GM18505 (cell line): Measurements from ENCODE around the gene USP4.
A peak's percentile ranks its signal among the peaks of the same experiment; 100 is the strongest.

Experiments
- ATAC-seq: cut with Tn5 transposase; IDR thresholded peaks from one replicate; pipeline ENCODE4 v1.9.1; 2021; ENCODE audit not compliant: unreplicated experiment
- POLR2A ChIP-seq: IDR thresholded peaks from 4 replicates; pipeline ENCODE4 v1.6.1; 2011; ENCODE audit warnings: borderline replicate concordance; ENCODE audit not compliant: insufficient read depth, insufficient read length; ENCODE audit errors: extremely low read depth

USP4 gene

DNA sequence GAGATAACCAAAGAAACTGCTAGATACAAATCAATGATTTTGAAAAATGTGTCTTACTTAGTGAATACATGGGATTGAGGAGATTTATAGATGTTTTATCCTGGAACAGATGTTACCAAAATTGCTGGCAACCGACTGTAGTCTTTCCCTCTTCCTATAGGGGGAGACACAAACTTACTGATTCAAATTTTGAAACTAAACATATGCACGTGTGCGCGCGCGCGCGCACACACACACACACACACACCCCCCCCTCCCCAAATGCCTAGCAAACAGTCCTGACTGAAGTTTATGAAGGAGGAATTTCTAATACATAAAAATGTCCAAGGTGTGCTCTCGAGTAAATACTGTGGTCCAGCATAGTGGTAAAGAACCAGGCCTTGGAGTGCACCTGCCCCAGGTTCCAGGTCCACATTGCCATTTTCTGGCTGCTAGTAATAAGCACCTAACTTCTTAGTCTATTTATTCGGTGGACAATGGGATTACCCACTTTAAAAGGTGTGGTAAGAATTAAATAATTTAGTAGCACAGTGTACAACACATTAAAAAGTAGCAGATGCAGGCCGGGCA lies 44.3 kb downstream of the USP4 start:
- TF ChIP-seq POLR2A: no peak
- ATAC-seq: no peak

- ATAC-seq: no peak
- TF ChIP-seq POLR2A: no peak
Measured at GRCh38 chr3:49294343-49294742, 45.5 kb downstream of the USP4 start.

DNA sequence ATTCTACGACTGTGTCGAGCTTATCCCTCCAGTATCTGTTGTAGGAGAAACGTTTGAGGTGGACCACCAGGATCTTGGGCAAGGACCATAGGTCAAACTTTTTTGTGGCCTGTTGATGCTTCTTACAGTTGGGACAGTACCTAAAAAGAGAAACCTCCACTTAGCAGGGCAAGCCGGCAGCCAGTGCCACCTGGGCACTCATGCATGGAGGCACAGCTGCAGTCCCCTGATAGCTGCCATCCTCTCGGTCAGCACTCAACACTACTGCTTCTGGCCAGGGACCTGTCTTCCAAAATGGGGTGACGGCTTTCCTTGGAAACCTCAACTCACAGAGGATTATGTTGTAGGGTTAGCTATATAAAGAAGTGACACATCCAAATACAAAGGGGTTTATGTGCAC lies 55.9 kb downstream of the USP4 start:
- TF ChIP-seq POLR2A: no peak
- no peak for ATAC-seq

- no peak for ATAC-seq
- TF ChIP-seq POLR2A: no peak
Measured at GRCh38 chr3:49279376-49279775, 60.5 kb downstream of the USP4 start.

DNA sequence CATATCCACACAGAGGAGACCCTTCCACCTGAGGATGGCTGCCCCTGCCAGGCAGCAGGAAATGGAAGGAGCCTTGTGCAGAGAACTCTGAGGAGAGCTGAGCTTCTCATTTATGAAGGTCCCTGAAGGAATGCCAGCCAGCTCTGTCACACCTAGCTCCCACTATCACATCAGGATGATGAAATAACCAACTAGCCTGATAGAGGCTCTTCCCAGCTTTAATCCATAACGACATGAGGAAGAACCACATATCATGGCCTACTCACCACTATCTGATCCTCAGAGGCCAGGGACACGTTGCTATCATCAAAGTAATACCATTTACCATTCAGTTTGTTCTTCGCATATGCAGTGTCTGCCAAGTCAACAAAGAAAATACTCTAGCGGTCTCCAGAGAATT lies 61.3 kb downstream of the USP4 start:
- no peak for ATAC-seq
- TF ChIP-seq POLR2A: no peak

- ATAC-seq: no peak
- no peak for TF ChIP-seq POLR2A
Measured at GRCh38 chr3:49277383-49277775, 62.5 kb downstream of the USP4 start.

GRCh38 chr3:49276475-49277382 lies 63.1 kb downstream of the USP4 start, which contains the start of gene C3orf62:
TSS of gene C3orf62 (minus strand) at chr3:49277232. CDS start at chr3:49276872, 360 bp downstream.
- ATAC-seq: no peak
- peak; percentile 57 for TF ChIP-seq POLR2A

DNA sequence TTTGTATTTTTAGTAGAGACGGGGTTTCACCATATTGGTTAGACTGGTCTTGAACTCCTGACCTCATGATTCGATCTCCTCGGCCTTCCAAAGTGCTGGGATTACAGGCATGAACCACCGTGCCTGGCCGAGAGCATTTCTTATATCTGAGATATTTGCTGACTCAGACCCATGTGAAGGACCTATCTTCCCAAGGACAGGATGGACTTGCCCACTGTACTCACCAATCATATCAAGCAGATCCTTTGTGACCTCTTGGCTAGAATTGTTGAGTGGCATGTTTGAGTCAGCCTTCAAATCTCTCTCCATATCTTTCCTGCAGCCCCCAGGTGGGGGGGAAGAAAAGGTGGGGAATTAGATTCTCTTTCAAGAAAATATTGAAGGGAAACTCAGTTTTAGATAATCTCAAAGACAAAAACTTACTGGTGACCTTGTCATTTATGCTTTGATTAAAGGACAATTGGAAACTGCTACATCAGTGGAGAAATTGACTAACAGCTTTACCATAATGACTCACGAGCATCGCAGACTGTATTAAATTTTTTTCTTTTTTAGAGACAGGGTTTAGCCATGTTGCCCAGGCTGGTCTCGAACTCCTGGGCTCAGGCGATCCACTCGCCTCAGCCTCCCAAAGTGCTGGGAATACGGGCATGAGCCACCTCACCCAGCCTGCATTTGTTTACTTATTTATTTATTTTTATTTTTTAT lies 65.9 kb downstream of the USP4 start:
- no peak for ATAC-seq
- TF ChIP-seq POLR2A: no peak

GRCh38 chr3:49271047-49271446 lies 68.8 kb downstream of the USP4 start:
- no peak for TF ChIP-seq POLR2A
- ATAC-seq: no peak

GRCh38 chr3:49270156-49270500 lies 69.7 kb downstream of the USP4 start:
- no peak for ATAC-seq
- TF ChIP-seq POLR2A: no peak

- no peak for TF ChIP-seq POLR2A
- ATAC-seq: no peak
Measured at GRCh38 chr3:49269443-49270155, 70.3 kb downstream of the USP4 start.

- no peak for ATAC-seq
- TF ChIP-seq POLR2A: no peak
Measured at GRCh38 chr3:49266410-49267095, 73.3 kb downstream of the USP4 start.
